Panc1 (cell line): Measurements from ENCODE around the gene CRISP3. TPM values are rescaled to one million over a fixed set of nuclear protein-coding genes. Genes with fewer than 3 reads are reported as not detected.

ENCODE experiments used
- ATAC-seq: fragments of 200-7000 bp; cut with Tn5 transposase; 2 replicates; pipeline ENCODE4 v1.9.1; 2020; ENCODE audit warnings: mild to moderate bottlenecking, moderate library complexity
- BruUV-seq: library from RNA; stranded (reverse); fragments of 400-500 nt; replicated peaks from 2 replicates; lab custom pipeline; 2021; lab: Mats Ljungman, UMichigan
- CTCF ChIA-PET: fragments of 300-600 bp; sonication (Branson Sonifier 250); formaldehyde crosslinking; loops from one replicate; lab custom pipeline; 2022; ENCODE audit warnings: antibody characterized with exemption; lab: Charles Lee
- POLR2A ChIA-PET: fragments of 300-600 bp; sonication (Branson Sonifier 250); formaldehyde crosslinking; loops from one replicate; lab custom pipeline; 2022; ENCODE audit warnings: antibody characterized with exemption; lab: Charles Lee
- DNase-seq: peaks from one replicate; pipeline ENCODE4 v3.0.0-alpha.2; 2010; ENCODE audit warnings: low read depth, low spot score
- H3K27ac ChIP-seq: 2 replicates; pipeline ENCODE4 v1.5.1; 2011; ENCODE audit warnings: mild to moderate bottlenecking, low read length, inconsistent platforms
- H3K27me3 ChIP-seq: fragments of 200-500 bp; sonication (Bioruptor generic); 2 replicates; pipeline ENCODE4 v1.6.0; 2014; ENCODE audit warnings: low read length, inconsistent platforms; ENCODE audit not compliant: control insufficient read depth, insufficient read depth
- H3K36me3 ChIP-seq: fragments of 200-500 bp; sonication (Bioruptor generic); 2 replicates; pipeline ENCODE4 v1.5.1; 2014; ENCODE audit warnings: inconsistent platforms, mild to moderate bottlenecking, low read length, moderate library complexity; ENCODE audit not compliant: control insufficient read depth, insufficient read depth
- H3K4me1 ChIP-seq: 2 replicates; pipeline ENCODE4 v1.5.1; 2011; ENCODE audit warnings: inconsistent platforms, mild to moderate bottlenecking, low read length, moderate library complexity; ENCODE audit not compliant: control insufficient read depth, insufficient read depth
- H3K4me3 ChIP-seq, 2 experiments: 2 replicates each; pipeline ENCODE4 v1.5.1; 2011 to 2012; ENCODE audit warnings: low read depth in 2 of 2, low read length in 2 of 2, mild to moderate bottlenecking in 2 of 2, inconsistent platforms in 1 of 2, moderate library complexity in 1 of 2
- H3K9me3 ChIP-seq: fragments of 200-500 bp; sonication (Bioruptor generic); 2 replicates; pipeline ENCODE4 v1.5.1; 2014; ENCODE audit warnings: low read depth, mild to moderate bottlenecking, inconsistent platforms, low read length, moderate library complexity; ENCODE audit not compliant: control insufficient read depth, insufficient read depth
- POLR2AphosphoS5 ChIP-seq: IDR thresholded peaks from 2 replicates; pipeline ENCODE4 v1.6.1; 2012; ENCODE audit warnings: mild to moderate bottlenecking, low read depth, low read length, moderate library complexity
- SIN3A ChIP-seq: IDR thresholded peaks from 2 replicates; pipeline ENCODE4 v1.6.1; 2012; ENCODE audit warnings: low read depth, mild to moderate bottlenecking, low read length, moderate library complexity, borderline replicate concordance; ENCODE audit not compliant: insufficient read depth
- TCF7L2 ChIP-seq: IDR thresholded peaks from 2 replicates; pipeline ENCODE4 v1.6.1; 2011; ENCODE audit warnings: mild to moderate bottlenecking, low read depth, low read length, inconsistent platforms
- in situ Hi-C: cut with HindIII; loops from 2 replicates; pipeline ENCODE4 v1.10.0; 2016; ENCODE audit warnings: low sequenced_read_pairs, low pct_unique_long_range_greater_than_20kb
- intact Hi-C: fragments of 100-400 bp; cut with micrococcal nuclease; formaldehyde crosslinking; loops from one replicate; pipeline ENCODE4 v1.10.0; 2022; ENCODE audit not compliant: unreplicated experiment
- total RNA-seq: library from RNA; stranded (reverse); gene quantifications from one replicate; pipeline ENCODE4 v1.2.1, GENCODE V29; 2021; ENCODE audit not compliant: unreplicated experiment
- TF ChIP-seq, protein P1 (sequence below): fragments of 450-650 bp; IDR thresholded peaks from 2 replicates; pipeline ENCODE4 v1.5.1; 2017; ENCODE audit warnings: mild to moderate bottlenecking
- TF ChIP-seq, protein P2 (sequence below), 2 experiments: IDR thresholded peaks; 2 replicates each; pipeline ENCODE4 v1.6.1; 2011 to 2012; ENCODE audit warnings: low read depth in 2 of 2, control low read depth in 1 of 2, low read length in 1 of 2, mild to moderate bottlenecking in 1 of 2, moderate library complexity in 1 of 2; ENCODE audit not compliant: insufficient read depth in 1 of 2

The CRISP3 gene
- total RNA-seq, 1 experiment from 2014 or later = not detected

DNA sequence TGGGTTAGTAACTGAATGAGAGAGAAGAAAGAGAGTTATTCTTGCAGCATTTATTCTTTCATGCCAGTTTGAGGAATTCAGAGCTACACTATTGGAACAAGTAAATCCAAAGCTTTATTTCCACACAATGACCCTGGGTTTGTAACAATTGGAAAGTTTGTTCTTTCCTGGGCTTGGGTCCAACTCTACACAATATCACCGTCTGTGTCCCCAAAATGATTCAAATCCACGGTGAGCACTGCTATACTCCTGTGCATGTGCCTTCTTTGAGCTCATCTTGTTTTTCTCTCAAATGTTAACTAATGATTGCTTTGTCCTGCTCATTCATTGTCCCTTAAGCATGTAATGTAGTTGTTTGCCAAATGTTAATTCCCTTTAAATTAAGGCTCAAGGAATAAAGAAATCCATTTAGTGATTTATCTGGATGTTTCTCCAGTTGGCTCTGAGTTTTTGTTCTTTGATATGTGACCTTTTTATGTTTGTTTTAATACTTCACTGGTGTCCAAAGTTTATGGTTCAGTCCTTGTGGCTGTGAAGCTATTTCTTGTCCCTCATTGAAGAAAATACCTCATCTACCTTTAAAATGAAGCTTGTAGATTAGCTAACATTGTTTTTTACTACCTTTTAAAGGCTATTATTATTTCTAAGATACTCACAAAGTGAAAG is 20.5 kb upstream of the CRISP3 start:
- no TSS peak for BruUV-seq
- no peaks in the 10 kb centered on the region for H3K27me3 ChIP-seq
- no peaks in the 10 kb centered on the region for H3K9me3 ChIP-seq
- no peaks in the 10 kb centered on the region for H3K36me3 ChIP-seq
- no peak overlapping the region for H3K4me3 ChIP-seq
- DNase-seq (no peak), ATAC-seq (no peak)
- no peak overlapping the region for H3K27ac ChIP-seq
- no peaks in the 10 kb centered on the region for H3K4me1 ChIP-seq
- ChIA-PET CTCF (no interaction called here), POLR2A (no interaction called here)
- intact Hi-C loops = no loop called here
- in situ Hi-C loops = no loop called here
- TF ChIP-seq TCF7L2 (no peak), SIN3A (no peak), POLR2AphosphoS5 (no peak)
- TF ChIP-seq, protein P1, sequence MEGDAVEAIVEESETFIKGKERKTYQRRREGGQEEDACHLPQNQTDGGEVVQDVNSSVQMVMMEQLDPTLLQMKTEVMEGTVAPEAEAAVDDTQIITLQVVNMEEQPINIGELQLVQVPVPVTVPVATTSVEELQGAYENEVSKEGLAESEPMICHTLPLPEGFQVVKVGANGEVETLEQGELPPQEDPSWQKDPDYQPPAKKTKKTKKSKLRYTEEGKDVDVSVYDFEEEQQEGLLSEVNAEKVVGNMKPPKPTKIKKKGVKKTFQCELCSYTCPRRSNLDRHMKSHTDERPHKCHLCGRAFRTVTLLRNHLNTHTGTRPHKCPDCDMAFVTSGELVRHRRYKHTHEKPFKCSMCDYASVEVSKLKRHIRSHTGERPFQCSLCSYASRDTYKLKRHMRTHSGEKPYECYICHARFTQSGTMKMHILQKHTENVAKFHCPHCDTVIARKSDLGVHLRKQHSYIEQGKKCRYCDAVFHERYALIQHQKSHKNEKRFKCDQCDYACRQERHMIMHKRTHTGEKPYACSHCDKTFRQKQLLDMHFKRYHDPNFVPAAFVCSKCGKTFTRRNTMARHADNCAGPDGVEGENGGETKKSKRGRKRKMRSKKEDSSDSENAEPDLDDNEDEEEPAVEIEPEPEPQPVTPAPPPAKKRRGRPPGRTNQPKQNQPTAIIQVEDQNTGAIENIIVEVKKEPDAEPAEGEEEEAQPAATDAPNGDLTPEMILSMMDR = no peak
- TF ChIP-seq, protein P2, sequence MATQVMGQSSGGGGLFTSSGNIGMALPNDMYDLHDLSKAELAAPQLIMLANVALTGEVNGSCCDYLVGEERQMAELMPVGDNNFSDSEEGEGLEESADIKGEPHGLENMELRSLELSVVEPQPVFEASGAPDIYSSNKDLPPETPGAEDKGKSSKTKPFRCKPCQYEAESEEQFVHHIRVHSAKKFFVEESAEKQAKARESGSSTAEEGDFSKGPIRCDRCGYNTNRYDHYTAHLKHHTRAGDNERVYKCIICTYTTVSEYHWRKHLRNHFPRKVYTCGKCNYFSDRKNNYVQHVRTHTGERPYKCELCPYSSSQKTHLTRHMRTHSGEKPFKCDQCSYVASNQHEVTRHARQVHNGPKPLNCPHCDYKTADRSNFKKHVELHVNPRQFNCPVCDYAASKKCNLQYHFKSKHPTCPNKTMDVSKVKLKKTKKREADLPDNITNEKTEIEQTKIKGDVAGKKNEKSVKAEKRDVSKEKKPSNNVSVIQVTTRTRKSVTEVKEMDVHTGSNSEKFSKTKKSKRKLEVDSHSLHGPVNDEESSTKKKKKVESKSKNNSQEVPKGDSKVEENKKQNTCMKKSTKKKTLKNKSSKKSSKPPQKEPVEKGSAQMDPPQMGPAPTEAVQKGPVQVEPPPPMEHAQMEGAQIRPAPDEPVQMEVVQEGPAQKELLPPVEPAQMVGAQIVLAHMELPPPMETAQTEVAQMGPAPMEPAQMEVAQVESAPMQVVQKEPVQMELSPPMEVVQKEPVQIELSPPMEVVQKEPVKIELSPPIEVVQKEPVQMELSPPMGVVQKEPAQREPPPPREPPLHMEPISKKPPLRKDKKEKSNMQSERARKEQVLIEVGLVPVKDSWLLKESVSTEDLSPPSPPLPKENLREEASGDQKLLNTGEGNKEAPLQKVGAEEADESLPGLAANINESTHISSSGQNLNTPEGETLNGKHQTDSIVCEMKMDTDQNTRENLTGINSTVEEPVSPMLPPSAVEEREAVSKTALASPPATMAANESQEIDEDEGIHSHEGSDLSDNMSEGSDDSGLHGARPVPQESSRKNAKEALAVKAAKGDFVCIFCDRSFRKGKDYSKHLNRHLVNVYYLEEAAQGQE (IDR thresholded peaks at IDR 0.05; ENCODE audit: insufficient read depth in 1 of 2, low read depth in 2 of 2, low read length in 1 of 2) = no peak

DNA sequence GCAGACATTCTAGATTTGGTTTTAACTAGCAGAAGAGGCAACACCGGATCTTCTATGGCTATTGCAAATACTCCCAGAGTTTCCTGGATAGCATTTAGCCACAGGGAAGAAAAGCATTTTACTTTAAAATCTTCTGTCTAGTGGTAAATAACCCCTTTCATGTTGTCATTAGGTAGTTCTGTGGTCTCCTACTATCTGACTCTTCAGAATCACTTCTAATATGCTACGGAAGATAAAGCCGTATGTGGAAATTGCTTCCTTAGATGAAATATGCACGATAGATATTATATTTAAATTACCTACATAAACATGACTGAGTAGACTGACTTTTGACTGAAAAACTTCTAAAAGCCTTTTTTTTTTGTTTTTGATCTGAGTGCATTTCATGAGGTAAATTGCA is 759 bp downstream of the CRISP3 start:
- intact Hi-C loops (no loop called here), in situ Hi-C loops (no loop called here)
- Histone ChIP-seq H3K36me3 (no peaks in the 10 kb centered on the region), H3K4me3 (no peak overlapping the region), H3K9me3 (no peaks in the 10 kb centered on the region), H3K27me3 (no peaks in the 10 kb centered on the region), H3K27ac (no peak overlapping the region), H3K4me1 (no peaks in the 10 kb centered on the region)
- DNase-seq (no peak), ATAC-seq (no peak)
- BruUV-seq = no TSS peak
- no peak for TF ChIP-seq TCF7L2
- TF ChIP-seq, protein P1 = no peak
- TF ChIP-seq, protein P2 (IDR thresholded peaks at IDR 0.05; ENCODE audit: insufficient read depth in 1 of 2, low read depth in 2 of 2, low read length in 1 of 2) = no peak
- no peak for TF ChIP-seq POLR2AphosphoS5
- TF ChIP-seq SIN3A = no peak
- CTCF ChIA-PET = no interaction called here
- POLR2A ChIA-PET = no interaction called here
